ENCODE data around the gene TWF2.

TWF2 gene

DNA sequence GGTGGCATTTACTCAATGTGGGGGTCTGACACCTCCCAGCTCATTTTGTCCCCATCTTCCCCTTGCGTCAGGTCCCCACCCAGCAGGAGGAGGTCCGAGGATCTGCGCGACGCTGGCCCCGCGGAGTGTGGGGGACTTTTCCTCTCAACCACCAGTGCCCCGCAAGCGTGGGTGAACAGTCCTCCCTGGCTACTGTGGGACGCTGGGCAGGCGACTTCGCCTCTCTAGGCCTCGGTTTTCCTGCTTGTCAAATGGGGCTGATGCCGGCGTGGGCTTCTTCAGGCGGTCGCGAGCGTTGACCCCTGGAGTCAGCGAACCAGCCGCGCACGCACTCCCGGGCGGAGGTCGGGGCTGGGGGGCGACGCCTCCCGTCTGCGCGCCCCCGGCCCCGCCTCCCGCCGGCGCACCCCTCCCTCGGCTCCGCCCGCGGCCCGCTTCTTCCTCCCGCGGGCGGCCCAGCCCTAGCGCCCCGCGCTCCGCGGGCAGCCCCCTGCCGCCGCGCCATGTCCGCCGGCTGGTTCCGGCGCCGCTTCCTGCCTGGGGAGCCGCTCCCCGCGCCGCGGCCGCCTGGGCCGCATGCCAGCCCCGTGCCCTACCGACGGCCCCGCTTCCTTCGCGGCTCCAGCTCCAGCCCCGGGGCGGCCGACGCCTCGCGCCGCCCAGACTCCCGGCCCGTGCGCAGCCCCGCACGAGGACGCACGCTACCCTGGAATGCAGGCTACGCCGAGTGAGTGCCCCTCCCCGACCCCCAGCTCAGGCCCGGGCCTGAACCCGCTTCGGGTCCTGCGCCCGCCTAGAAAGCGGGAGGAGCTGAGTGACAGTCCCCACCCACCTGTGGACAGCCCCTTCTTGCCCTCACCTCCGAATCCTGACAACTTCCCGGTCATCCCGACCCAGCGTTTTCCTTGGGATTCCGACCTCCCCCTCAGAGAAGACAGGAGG lies 6.6 kb upstream of the TWF2 start, which contains the start of gene PPM1M:
Gene PPM1M (plus strand): TSS at position 438 of the 942 bp plus-strand sequence. CDS start 66 bp downstream, at position 504.
- in situ Hi-C loops (cut with HindIII; ENCODE audit: low sequenced_read_pairs) = no loop called here
- DNase-seq (ENCODE audit: low read depth) = no peak
- TF ChIP-seq, protein P1, sequence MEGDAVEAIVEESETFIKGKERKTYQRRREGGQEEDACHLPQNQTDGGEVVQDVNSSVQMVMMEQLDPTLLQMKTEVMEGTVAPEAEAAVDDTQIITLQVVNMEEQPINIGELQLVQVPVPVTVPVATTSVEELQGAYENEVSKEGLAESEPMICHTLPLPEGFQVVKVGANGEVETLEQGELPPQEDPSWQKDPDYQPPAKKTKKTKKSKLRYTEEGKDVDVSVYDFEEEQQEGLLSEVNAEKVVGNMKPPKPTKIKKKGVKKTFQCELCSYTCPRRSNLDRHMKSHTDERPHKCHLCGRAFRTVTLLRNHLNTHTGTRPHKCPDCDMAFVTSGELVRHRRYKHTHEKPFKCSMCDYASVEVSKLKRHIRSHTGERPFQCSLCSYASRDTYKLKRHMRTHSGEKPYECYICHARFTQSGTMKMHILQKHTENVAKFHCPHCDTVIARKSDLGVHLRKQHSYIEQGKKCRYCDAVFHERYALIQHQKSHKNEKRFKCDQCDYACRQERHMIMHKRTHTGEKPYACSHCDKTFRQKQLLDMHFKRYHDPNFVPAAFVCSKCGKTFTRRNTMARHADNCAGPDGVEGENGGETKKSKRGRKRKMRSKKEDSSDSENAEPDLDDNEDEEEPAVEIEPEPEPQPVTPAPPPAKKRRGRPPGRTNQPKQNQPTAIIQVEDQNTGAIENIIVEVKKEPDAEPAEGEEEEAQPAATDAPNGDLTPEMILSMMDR (IDR thresholded peaks at IDR 0.05; ENCODE audit: low read depth, low read length, missing control alignments) = no peak
- peak within 1 kb of the TSS; percentile 50 for H3K4me3 ChIP-seq (ENCODE audit: low read depth, low read length)

DNA sequence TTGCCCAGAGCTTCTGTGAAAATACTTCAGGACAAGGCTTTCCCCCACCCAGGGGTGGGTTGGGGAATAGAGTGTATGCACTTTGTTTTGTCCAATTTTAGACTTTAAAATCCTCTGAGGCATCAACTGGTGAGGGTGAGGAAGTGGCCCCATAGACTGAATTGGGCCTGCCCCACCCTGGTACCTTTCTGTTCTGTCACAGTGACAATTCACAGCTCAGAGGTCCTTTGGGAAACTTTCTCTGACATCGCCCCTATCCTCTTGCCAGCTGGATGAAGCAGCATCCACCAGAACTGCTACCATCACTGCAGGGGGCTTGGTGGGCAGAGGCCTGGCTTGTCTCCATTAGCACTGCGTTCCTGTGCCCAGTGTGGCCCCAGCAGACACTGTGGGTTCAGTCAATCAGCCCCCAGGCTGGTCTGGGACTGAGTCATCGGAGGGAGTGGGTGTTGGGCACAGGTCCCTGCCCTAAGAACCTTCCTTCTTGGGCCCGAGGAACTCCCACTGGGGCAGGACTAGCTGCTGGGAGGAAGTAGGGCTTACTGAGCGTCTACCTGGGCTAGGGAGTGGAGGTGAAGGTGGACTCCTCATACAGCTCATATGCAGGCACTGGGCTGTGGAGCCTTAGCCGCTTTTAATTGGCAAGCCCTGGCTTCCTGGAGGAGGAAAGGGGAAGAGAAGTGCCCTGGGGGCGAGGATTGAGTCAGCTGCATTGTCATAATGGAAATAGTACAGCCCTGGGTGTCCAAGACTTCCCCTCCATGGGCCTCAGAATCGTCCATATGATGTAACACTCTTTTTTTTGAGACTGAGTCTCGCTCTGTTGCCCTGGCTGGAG lies 5.1 kb upstream of the TWF2 start:
- H3K4me3 ChIP-seq (ENCODE audit: low read depth, low read length) = no peak overlapping the region
- TF ChIP-seq, protein P1 (IDR thresholded peaks at IDR 0.05; ENCODE audit: low read depth, low read length, missing control alignments) = no peak
- in situ Hi-C loops (cut with HindIII; ENCODE audit: low sequenced_read_pairs) = no loop called here
- DNase-seq (ENCODE audit: low read depth) = no peak

DNA sequence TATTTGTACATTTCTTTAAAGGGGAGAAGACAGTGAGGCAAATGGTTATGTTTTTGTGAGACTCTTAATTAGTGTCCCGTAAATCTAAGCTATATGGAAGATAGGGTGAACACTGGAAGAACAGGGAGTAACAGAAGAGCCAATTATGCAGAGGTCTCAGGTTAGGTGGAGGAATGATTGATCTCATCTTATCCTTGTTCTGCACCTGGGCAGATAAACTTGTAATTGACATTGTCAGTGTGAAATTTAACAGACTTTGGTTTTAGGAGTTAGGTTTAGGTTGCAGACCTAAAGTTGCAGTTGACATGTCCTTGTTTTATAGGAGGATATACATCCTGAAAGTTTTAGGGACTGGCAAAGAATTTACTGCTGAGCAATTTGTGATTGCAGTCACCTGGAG lies 3.1 kb upstream of the TWF2 start:
- in situ Hi-C loops (cut with HindIII; ENCODE audit: low sequenced_read_pairs) = no loop called here
- TF ChIP-seq, protein P1 (IDR thresholded peaks at IDR 0.05; ENCODE audit: low read depth, low read length, missing control alignments) = no peak
- no peak for DNase-seq (ENCODE audit: low read depth)
- H3K4me3 ChIP-seq (ENCODE audit: low read depth, low read length) = no peak overlapping the region

DNA sequence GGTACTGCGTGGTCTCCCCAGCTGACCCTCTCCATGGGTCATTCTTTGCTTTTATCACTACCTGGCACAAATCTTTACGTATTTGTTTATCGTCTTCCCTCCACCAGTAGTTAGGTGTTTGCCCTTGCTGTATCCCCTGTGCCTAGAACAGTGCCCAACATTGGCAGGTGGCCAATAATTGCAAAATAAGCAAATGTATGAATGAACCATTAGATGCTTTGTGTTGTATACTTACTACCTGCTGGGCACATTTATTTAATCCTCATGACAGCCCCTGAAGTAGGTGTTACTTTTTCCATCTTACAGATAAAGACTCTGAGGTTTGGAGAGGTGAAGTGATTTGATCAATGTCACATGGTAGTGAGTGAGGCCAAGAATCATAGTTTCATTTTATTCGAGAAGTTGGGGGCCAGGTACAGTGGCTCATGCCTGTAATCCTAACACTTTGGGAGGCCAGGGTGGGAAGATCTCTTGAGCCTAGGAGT lies 2.0 kb upstream of the TWF2 start:
- DNase-seq (ENCODE audit: low read depth) = no peak
- in situ Hi-C loops (cut with HindIII; ENCODE audit: low sequenced_read_pairs) = no loop called here
- no peak overlapping the region for H3K4me3 ChIP-seq (ENCODE audit: low read depth, low read length)
- TF ChIP-seq, protein P1 (IDR thresholded peaks at IDR 0.05; ENCODE audit: low read depth, low read length, missing control alignments) = no peak

DNA sequence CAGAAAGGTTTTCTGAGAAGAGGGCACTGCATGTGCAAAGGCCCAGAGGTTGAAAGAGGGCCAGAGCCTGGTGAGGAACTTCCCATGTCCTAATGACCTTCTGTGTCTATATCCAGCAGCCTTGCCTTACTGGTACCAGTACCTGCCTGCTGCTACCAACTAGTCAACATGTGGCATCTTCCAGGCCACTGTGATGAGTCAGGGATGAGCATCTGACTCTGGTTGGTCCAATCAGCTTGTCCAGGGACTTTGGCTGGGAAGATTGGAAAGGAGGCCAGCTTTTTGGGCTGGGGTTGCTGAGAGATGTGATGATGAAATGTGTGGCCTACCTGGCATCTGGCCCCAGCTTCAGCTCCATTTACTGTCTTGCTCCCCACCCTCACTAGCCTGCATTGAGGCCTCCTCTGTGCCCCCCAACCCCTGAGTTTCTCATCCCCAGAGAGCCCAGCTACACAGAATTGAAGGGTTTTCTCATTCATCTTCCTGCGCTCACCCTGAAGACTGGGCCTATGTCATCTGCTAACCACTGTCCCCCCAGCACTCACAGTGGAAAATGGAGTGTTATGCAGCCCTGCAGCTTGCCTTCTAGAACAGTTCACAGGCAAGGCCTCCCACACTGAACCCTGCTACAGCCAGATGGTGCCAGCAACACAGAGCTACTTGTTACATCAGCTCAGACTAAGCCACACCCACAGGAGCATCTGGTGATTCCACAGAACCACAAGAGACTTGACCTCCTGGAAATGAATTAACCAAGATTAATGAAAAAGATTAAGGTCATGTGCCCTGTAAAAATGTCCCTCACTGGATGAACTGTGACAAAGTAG lies 1.3 kb upstream of the TWF2 start:
- peak; percentile 76 for DNase-seq (ENCODE audit: low read depth)
- in situ Hi-C loops (cut with HindIII; ENCODE audit: low sequenced_read_pairs) = no loop called here

More for the DNA sequence above, 1.3 kb upstream of the TWF2 start:
- TF ChIP-seq, protein P1 (IDR thresholded peaks at IDR 0.05; ENCODE audit: low read depth, low read length, missing control alignments) = no peak
- H3K4me3 ChIP-seq (ENCODE audit: low read depth, low read length) = peak overlapping the region; percentile 78
